ENCODE measurements around the gene ELOVL4. TPM values are rescaled to one million over a fixed set of nuclear protein-coding genes. Genes with fewer than 3 reads are reported as not detected.

ELOVL4 gene
- total RNA-seq, 4 donors from 2014 or later: 0.38 to 1.5 (median 0.95) TPM

DNA sequence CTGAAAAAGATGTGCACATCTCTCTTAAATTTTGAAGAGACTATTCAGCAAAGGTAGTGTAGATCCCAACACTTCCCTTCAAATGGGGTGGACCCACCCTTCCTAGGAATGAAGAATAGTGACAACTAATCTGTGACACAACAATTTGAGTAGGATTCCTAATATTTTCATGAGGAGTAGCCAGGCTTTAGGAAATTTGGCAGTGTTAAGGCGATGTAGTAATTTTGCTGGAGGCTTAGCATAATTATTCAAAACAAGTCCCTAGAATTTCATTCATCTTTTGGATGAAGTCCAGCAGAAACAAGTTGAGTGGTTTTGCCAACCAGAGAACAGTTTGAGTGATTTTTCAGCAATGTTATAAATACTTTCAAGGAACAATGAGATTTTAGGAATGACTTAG is 52.4 kb downstream of the ELOVL4 start:
- TF ChIP-seq, protein P1, sequence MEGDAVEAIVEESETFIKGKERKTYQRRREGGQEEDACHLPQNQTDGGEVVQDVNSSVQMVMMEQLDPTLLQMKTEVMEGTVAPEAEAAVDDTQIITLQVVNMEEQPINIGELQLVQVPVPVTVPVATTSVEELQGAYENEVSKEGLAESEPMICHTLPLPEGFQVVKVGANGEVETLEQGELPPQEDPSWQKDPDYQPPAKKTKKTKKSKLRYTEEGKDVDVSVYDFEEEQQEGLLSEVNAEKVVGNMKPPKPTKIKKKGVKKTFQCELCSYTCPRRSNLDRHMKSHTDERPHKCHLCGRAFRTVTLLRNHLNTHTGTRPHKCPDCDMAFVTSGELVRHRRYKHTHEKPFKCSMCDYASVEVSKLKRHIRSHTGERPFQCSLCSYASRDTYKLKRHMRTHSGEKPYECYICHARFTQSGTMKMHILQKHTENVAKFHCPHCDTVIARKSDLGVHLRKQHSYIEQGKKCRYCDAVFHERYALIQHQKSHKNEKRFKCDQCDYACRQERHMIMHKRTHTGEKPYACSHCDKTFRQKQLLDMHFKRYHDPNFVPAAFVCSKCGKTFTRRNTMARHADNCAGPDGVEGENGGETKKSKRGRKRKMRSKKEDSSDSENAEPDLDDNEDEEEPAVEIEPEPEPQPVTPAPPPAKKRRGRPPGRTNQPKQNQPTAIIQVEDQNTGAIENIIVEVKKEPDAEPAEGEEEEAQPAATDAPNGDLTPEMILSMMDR (IDR thresholded peaks at IDR 0.05; ENCODE audit: low read depth): no peak

DNA sequence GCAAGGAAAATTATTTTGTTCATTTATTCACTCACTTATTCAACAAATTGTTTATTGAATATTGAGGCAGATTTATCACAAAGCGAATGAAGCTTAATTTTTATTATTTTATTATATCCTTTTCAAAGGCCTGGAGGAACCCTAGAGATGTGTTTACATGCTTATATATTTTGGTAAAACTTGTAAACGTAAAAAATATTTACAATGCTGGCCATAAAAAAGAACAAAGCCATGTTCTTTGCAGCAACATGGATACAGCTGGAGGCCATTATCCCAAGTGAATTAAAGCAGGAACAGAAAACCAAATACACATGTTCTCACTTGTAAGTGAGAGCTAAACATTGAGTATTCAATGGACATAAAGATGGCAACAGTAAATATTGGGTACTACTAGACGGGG is 58.8 kb downstream of the ELOVL4 start:
- TF ChIP-seq, protein P1 (IDR thresholded peaks at IDR 0.05; ENCODE audit: low read depth): no peak

DNA sequence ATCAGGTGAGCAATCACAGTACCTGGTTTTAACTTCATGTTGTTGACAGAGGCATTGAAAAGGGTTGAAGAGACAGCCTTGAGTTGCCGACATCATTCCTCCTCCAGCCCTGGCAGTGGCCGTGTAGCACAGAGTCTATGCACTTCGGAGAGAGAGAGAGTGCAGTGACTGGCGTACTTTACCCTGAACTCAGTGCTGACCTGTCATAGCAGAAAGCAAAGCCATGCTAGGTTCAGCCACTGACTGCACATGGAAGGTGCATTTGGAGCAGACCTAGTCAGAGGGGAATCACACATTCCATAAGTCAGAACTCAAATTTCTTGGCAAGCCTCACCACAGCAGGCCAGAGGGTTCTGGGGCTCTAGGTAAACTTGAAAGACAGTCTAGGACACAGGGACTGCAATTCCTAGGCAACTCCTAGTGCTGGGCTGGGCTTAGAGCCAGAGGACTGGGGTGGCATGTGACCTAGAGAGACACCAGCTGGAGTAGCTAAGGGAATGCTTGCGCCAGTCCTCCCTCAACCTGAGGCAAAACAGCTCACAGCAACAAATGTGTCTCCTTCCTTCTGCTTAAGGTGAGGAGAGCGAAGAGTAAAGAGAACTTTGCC is 69.1 kb downstream of the ELOVL4 start:
- TF ChIP-seq, protein P1 (IDR thresholded peaks at IDR 0.05; ENCODE audit: low read depth): no peak

DNA sequence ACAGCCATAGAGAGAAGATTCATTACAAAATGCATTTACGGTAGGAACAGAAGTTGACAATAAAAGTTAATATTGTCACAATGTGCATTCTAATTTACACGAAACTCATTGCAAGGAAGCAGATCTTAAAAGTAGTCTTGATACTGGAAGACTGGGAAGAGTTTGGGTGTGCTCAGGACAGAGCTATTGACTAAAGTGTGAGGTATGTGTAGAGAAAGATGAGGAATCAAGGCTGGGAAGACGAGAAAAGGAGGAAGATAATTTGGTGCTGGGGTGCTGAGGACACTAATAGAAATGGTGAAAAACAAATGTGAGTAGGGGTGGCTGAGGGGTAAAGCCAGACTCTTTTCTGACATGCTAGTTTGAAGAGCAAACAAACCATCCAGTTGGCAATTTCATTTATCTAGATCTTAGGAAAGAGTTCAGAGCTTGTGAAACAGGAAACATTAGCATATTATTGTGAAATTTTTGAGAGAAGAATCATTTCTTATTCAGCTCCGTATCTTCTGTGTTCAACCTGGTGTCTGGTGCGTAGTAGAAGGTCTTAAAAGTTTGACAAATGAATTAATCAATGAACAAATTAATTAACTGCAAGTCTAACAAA is 72.7 kb downstream of the ELOVL4 start:
- TF ChIP-seq, protein P1 (IDR thresholded peaks at IDR 0.05; ENCODE audit: low read depth): no peak

DNA sequence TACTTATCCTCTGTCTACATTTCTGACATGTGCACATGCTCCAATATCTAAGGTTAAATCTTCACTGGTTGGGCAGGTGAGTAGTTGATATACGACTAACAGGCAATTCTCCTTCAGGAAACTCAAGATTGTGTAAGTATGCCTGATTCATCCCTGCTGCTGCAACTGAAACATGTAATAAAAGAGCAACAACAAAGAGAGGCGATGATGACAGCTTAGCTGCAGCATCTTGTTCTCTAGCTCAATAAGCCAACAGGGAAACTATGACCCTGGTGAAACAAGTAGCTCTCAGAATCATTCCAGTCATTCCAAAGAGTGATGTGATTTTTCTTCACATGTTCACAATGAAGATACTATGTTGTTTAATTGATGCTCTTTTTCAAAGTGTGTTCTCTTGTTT is 74.4 kb downstream of the ELOVL4 start:
- TF ChIP-seq, protein P1 (IDR thresholded peaks at IDR 0.05; ENCODE audit: low read depth): no peak

DNA sequence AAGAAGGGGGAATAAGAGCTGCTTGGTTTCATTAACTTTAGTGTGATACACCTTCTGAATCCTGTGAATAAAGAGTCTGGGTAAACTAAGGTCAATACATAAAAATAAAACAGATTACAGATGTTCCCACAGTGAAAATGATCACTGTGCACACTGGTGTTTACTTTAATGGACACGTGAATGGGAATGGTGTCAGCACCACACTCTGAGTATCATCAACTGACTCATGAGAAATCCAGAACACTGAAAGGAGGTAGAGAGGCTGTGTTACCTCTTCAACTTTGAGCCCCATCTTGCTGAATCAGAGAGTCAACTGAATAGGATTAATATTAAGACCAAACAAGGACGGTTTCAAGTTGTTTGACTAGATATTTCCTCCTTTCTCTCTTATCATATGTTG is 75.0 kb downstream of the ELOVL4 start:
- TF ChIP-seq, protein P1 (IDR thresholded peaks at IDR 0.05; ENCODE audit: low read depth): no peak

DNA sequence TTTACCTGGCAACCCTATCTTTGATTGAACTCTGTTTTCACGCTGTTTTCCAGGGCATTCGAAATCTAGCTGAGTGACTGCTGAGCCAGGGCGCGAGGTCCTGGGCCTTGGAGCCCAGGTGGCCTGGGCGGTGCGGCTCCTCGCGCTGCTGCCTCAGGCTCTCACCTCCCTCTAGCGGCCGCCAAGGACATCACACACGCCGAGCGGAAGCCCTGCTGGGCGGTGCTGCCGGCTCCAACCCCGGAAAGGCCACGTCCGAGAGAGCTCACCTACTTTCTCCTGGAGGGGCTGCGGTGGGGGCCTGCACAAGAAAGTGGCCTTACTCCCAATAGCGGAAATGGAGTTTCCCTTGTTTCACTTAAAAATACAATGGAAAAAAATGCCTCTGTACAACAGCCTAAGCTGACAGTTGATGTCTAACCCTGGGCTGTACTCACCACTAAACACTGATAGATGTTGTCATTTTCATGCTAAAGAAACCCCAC is 77.7 kb downstream of the ELOVL4 start:
- TF ChIP-seq, protein P1 (IDR thresholded peaks at IDR 0.05; ENCODE audit: low read depth): no peak

Data from subcutaneous adipose tissue (tissue), 4 donors.